GM12878 (cell line): ENCODE results near the gene SHF. TPM values are rescaled to one million over a fixed set of nuclear protein-coding genes. Genes with fewer than 3 reads are reported as not detected.

Experiments
- ATAC-seq: fragments of 200-7000 bp; cut with Tn5 transposase; 3 replicates; pipeline ENCODE4 v1.9.1; 2020; ENCODE audit warnings: mild to moderate bottlenecking, moderate library complexity
- BruUV-seq: library from RNA; stranded (reverse); fragments of 400-500 nt; replicated peaks from 2 replicates; lab custom pipeline; 2021; lab: Mats Ljungman, UMichigan
- CTCF ChIA-PET: fragments of 300-600 bp; sonication (Branson Sonifier 250); formaldehyde crosslinking; extraction: SDS; loops from one replicate; lab custom pipeline; 2021; ENCODE audit warnings: inconsistent platforms; lab: Yijun Ruan, JAX
- POLR2A ChIA-PET: fragments of 350-600 bp; formaldehyde crosslinking; extraction: SDS; loops from one replicate; lab custom pipeline; 2021; ENCODE audit warnings: inconsistent platforms; lab: Charles Lee
- RAD21 ChIA-PET: fragments of 300-600 bp; sonication (Branson Sonifier 250); formaldehyde crosslinking; loops from one replicate; lab custom pipeline; 2023; ENCODE audit warnings: antibody characterized with exemption; ENCODE audit not compliant: unreplicated experiment; lab: Charles Lee
- SMC1A ChIA-PET: fragments of 300-600 bp; sonication (Branson Sonifier 250); formaldehyde crosslinking; loops from one replicate; lab custom pipeline; 2023; ENCODE audit not compliant: unreplicated experiment, uncharacterized antibody; lab: Charles Lee
- DNase-seq: peaks from one replicate; pipeline ENCODE4 v3.0.0-alpha.2; 2011; ENCODE audit warnings: low read depth, low spot score
- FAIRE-seq: peaks from 3 replicates; lab custom pipeline; 2011; peaks lifted over from hg19 to GRCh38; lab: Jason Lieb, UNC
- H2AFZ ChIP-seq: 2 replicates; pipeline ENCODE4 v1.6.0; 2011; ENCODE audit warnings: low read depth, low read length, control low read depth; ENCODE audit not compliant: control insufficient read depth
- H3K27ac ChIP-seq: 2 replicates; pipeline ENCODE4 v1.5.1; 2011; ENCODE audit warnings: control low read depth; ENCODE audit not compliant: control insufficient read depth, insufficient read depth
- H3K27me3 ChIP-seq, 2 experiments: replicated peaks in 1 of 2; 2 replicates each; pipeline versions ENCODE4 v1.6.0 to v1.6.1; 2011; ENCODE audit warnings: low read length in 1 of 2; ENCODE audit not compliant: control insufficient read depth in 2 of 2, insufficient read depth in 2 of 2
- H3K36me3 ChIP-seq, 2 experiments: 2 replicates each; pipeline ENCODE4 v1.5.1; 2011; ENCODE audit warnings: low read length in 1 of 2; ENCODE audit not compliant: control insufficient read depth in 2 of 2, insufficient read depth in 2 of 2
- H3K4me1 ChIP-seq: 2 replicates; pipeline ENCODE4 v1.6.1; 2011; ENCODE audit warnings: mild to moderate bottlenecking, low read length, moderate library complexity, mixed read lengths; ENCODE audit not compliant: control insufficient read depth, insufficient read depth
- H3K4me2 ChIP-seq: 2 replicates; pipeline ENCODE4 v1.6.0; 2011; ENCODE audit warnings: control low read depth; ENCODE audit not compliant: control insufficient read depth, insufficient read depth
- H3K4me3 ChIP-seq: fragments of 200-600 bp; sonication (generic); 2 replicates; pipeline ENCODE4 v1.5.1; 2016
- H3K79me2 ChIP-seq: 2 replicates; pipeline ENCODE4 v1.6.0; 2011; ENCODE audit warnings: low read length; ENCODE audit not compliant: control insufficient read depth, insufficient read depth
- H3K9ac ChIP-seq: 2 replicates; pipeline ENCODE4 v1.8.0; 2011; ENCODE audit warnings: low read length, control low read depth, mixed read lengths; ENCODE audit not compliant: control insufficient read depth, insufficient read depth
- H3K9me3 ChIP-seq: replicated peaks from 3 replicates; pipeline ENCODE4 v1.5.1; 2011; ENCODE audit warnings: mild to moderate bottlenecking, low read length; ENCODE audit not compliant: control insufficient read depth, insufficient read depth
- H4K20me1 ChIP-seq: 2 replicates; pipeline ENCODE4 v1.6.0; 2011; ENCODE audit not compliant: control insufficient read depth, insufficient read depth
- EED ChIP-seq: sonication (generic); IDR thresholded peaks from 2 replicates; pipeline ENCODE4 v1.6.1; 2016; ENCODE audit warnings: antibody characterized with exemption, low read depth
- IKZF2 ChIP-seq, 2 experiments: fragments of 450-650 bp; IDR thresholded peaks; 2 replicates each; pipeline ENCODE4 v1.6.1; 2017; ENCODE audit warnings: mild to moderate bottlenecking in 2 of 2, moderate library complexity in 2 of 2
- IRF4 ChIP-seq: IDR thresholded peaks from 2 replicates; pipeline ENCODE4 v1.6.1; 2011; ENCODE audit warnings: low read depth, low read length
- MEF2A ChIP-seq: IDR thresholded peaks from 2 replicates; pipeline ENCODE4 v1.6.1; 2011; ENCODE audit warnings: low read depth, mild to moderate bottlenecking, low read length, moderate library complexity; ENCODE audit not compliant: insufficient read depth
- NR2C1 ChIP-seq: fragments of 450-650 bp; IDR thresholded peaks from 2 replicates; pipeline ENCODE4 v1.6.1; 2017; ENCODE audit warnings: antibody characterized with exemption, mild to moderate bottlenecking, moderate library complexity
- NR2F1 ChIP-seq: fragments of 450-650 bp; conservative IDR thresholded peaks from 2 replicates; pipeline ENCODE4 v1.6.1; 2017; ENCODE audit warnings: mild to moderate bottlenecking
- SIX5 ChIP-seq: IDR thresholded peaks from 2 replicates; pipeline ENCODE4 v1.6.1; 2011; ENCODE audit warnings: mild to moderate bottlenecking, low read depth, low read length, moderate library complexity; ENCODE audit not compliant: severe bottlenecking
- SMARCA5 ChIP-seq: fragments of 450-650 bp; IDR thresholded peaks from 2 replicates; pipeline ENCODE4 v1.6.1; 2017; ENCODE audit warnings: mild to moderate bottlenecking
- SUPT20H ChIP-seq: IDR thresholded peaks from 2 replicates; pipeline ENCODE4 v1.6.1; 2011; ENCODE audit warnings: low read depth, mild to moderate bottlenecking, low read length, moderate library complexity, borderline replicate concordance; ENCODE audit not compliant: control insufficient read depth
- TCF12 ChIP-seq: IDR thresholded peaks from 2 replicates; pipeline ENCODE4 v1.6.1; 2011; ENCODE audit warnings: low read depth, mild to moderate bottlenecking, low read length
- WGBS: methylation state at CpG from one replicate; pipeline ENCODE4 v1.1.6; 2016; ENCODE audit warnings: low lambda C conversion rate; ENCODE audit not compliant: insufficient replicate concordance, insufficient coverage; ENCODE audit errors: missing lambda C conversion rate; 5-methylcytosine and 5-hydroxymethylcytosine counted together
- in situ Hi-C: fragments of 300-500 bp; cut with MboI; formaldehyde crosslinking; loops from 9 replicates; pipeline ENCODE4 v1.14.3; 2018; ENCODE audit warnings: mixed read lengths
- intact Hi-C: fragments of 100-400 bp; cut with micrococcal nuclease; formaldehyde crosslinking; loops from one replicate; pipeline ENCODE4 v1.14.2; 2022; ENCODE audit not compliant: unreplicated experiment
- polyA plus RNA-seq, 11 experiments: library from polyadenylated mRNA; depleted of rRNA in 4 of 11; unstranded in 6 of 11; stranded (reverse) in 5 of 11; fragments of >200 nt; fragmentation: Nextera tagmentation in 4 of 11; fragmentation: Illumina TruSeq in 1 of 11; extraction: Ambion mirVana in 4 of 11; extraction: Trizol in 1 of 11; gene quantifications; 1 replicate in 1 of 11; 2 replicates in 10 of 11; pipeline versions ENCODE4 v1.2.1 to v1.2.3, GENCODE V29; 2011 to 2016; ENCODE audit warnings: inconsistent platforms in 2 of 11, missing spikeins in 2 of 11, low read depth in 1 of 11
- total RNA-seq, 4 experiments: library from RNA; depleted of rRNA in 3 of 4; stranded (reverse); fragments of >200 nt in 3 of 4; fragmentation: Illumina TruSeq in 1 of 4; extraction: Trizol in 1 of 4; gene quantifications; 2 replicates each; pipeline versions ENCODE4 v1.2.1 to v1.2.3, GENCODE V29; 2013 to 2021
- TF ChIP-seq, protein P1 (sequence below): IDR thresholded peaks from 2 replicates; pipeline ENCODE4 v1.6.1; 2012; ENCODE audit warnings: improper control_type of control experiment, low read depth, low read length; ENCODE audit not compliant: insufficient replicate concordance
- TF ChIP-seq, protein P2 (sequence below): fragments of 450-650 bp; IDR thresholded peaks from 2 replicates; pipeline ENCODE4 v1.6.1; 2017; ENCODE audit warnings: low read depth, mild to moderate bottlenecking, moderate library complexity
- TF ChIP-seq, protein P3 (sequence below): IDR thresholded peaks from 2 replicates; pipeline ENCODE4 v1.6.1; 2012; ENCODE audit warnings: low read depth, low read length, improper control_type of control experiment
- TF ChIP-seq, protein P4 (sequence below): fragments of 450-650 bp; IDR thresholded peaks from 2 replicates; pipeline ENCODE4 v1.6.1; 2017; ENCODE audit warnings: antibody characterized with exemption, mild to moderate bottlenecking, moderate library complexity

SHF gene
- total and polyA plus RNA-seq, 10 of the 15 experiments (the other 5 are each of a cell fraction or from before 2014, with no cell fraction given), result 0.04 to 5.7 (median 1.0) TPM; not detected in 1

DNA sequence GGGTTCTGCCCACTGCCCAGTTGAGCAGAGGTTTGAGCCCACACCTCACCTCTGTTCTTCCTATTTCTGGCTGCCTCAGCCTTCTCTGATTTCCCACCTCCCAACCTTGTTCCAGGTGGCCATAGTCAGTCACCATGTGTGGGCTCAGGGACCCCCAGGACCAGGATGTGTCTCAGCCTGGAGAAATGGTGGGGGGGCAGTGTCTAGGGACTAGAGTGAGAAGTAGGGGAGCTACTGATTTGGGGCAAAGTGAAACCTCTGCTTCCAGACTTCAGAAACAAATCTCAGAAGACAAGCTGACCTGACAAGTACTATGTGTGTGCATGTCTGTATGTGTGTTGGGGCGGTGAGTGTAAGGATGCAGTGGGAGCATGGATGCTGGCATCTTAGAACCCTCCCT lies 22.9 kb downstream of the SHF start:
- ATAC-seq, result no peak
- Histone ChIP-seq H2AFZ (no peak overlapping the region), H3K27me3 (no peaks in the 10 kb centered on the region), H3K9ac (no peak overlapping the region), H3K79me2 (peaks cover 4% of the 10 kb centered on the region), H3K36me3 (no peaks in the 10 kb centered on the region), H3K27ac (no peak overlapping the region), H3K4me3 (no peak overlapping the region), H3K4me1 (peaks cover 11% of the 10 kb centered on the region), H4K20me1 (no peaks in the 10 kb centered on the region), H3K9me3 (no peaks in the 10 kb centered on the region), H3K4me2 (no peak overlapping the region)
- ChIA-PET RAD21 (interaction anchor here (0.9 to 6.6 kb wide), 7 partner anchors 15 to 449 kb away, joined by 3 to 104 read pairs (median 5); no protein-coding TSS in a partner anchor), POLR2A (interaction anchor here (2.3 kb wide), 1 partner anchor 35 kb away, joined by 7 read pairs; no protein-coding TSS in a partner anchor), CTCF (interaction anchor here (1.1 to 16.3 kb wide), 10 partner anchors 17 to 449 kb away, joined by 4 to 253 read pairs (median 24); partner anchors contain the start of gene SHF), SMC1A (interaction anchor here (0.6 to 9.7 kb wide), 11 partner anchors 15 to 457 kb away, joined by 3 to 159 read pairs (median 3); a partner anchor contains a TSS)
- intact Hi-C loops (loop anchor here (2.0 kb wide), 1 partner anchor 234 kb away; no protein-coding TSS in a partner anchor), in situ Hi-C loops (loop anchor here (5.0 kb wide), 1 partner anchor 107 kb away; no protein-coding TSS in a partner anchor)
- no peak for DNase-seq
- no TSS peak for BruUV-seq
- FAIRE-seq, result no peak
- 100% methylated on average over 1 of the region's 1 CpG for WGBS
- TF ChIP-seq SIX5, result no peak
- TF ChIP-seq, protein P1, sequence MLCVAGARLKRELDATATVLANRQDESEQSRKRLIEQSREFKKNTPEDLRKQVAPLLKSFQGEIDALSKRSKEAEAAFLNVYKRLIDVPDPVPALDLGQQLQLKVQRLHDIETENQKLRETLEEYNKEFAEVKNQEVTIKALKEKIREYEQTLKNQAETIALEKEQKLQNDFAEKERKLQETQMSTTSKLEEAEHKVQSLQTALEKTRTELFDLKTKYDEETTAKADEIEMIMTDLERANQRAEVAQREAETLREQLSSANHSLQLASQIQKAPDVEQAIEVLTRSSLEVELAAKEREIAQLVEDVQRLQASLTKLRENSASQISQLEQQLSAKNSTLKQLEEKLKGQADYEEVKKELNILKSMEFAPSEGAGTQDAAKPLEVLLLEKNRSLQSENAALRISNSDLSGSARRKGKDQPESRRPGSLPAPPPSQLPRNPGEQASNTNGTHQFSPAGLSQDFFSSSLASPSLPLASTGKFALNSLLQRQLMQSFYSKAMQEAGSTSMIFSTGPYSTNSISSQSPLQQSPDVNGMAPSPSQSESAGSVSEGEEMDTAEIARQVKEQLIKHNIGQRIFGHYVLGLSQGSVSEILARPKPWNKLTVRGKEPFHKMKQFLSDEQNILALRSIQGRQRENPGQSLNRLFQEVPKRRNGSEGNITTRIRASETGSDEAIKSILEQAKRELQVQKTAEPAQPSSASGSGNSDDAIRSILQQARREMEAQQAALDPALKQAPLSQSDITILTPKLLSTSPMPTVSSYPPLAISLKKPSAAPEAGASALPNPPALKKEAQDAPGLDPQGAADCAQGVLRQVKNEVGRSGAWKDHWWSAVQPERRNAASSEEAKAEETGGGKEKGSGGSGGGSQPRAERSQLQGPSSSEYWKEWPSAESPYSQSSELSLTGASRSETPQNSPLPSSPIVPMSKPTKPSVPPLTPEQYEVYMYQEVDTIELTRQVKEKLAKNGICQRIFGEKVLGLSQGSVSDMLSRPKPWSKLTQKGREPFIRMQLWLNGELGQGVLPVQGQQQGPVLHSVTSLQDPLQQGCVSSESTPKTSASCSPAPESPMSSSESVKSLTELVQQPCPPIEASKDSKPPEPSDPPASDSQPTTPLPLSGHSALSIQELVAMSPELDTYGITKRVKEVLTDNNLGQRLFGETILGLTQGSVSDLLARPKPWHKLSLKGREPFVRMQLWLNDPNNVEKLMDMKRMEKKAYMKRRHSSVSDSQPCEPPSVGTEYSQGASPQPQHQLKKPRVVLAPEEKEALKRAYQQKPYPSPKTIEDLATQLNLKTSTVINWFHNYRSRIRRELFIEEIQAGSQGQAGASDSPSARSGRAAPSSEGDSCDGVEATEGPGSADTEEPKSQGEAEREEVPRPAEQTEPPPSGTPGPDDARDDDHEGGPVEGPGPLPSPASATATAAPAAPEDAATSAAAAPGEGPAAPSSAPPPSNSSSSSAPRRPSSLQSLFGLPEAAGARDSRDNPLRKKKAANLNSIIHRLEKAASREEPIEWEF, result no peak
- no peak for TF ChIP-seq TCF12
- TF ChIP-seq NR2F1, result no peak
- TF ChIP-seq, protein P2, sequence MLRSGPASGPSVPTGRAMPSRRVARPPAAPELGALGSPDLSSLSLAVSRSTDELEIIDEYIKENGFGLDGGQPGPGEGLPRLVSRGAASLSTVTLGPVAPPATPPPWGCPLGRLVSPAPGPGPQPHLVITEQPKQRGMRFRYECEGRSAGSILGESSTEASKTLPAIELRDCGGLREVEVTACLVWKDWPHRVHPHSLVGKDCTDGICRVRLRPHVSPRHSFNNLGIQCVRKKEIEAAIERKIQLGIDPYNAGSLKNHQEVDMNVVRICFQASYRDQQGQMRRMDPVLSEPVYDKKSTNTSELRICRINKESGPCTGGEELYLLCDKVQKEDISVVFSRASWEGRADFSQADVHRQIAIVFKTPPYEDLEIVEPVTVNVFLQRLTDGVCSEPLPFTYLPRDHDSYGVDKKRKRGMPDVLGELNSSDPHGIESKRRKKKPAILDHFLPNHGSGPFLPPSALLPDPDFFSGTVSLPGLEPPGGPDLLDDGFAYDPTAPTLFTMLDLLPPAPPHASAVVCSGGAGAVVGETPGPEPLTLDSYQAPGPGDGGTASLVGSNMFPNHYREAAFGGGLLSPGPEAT, result no peak
- TF ChIP-seq MEF2A, result no peak
- TF ChIP-seq SUPT20H, result no peak
- no peak for TF ChIP-seq EED
- TF ChIP-seq, protein P3, sequence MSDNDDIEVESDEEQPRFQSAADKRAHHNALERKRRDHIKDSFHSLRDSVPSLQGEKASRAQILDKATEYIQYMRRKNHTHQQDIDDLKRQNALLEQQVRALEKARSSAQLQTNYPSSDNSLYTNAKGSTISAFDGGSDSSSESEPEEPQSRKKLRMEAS, result no peak
- no peak for TF ChIP-seq SMARCA5
- no peak for TF ChIP-seq IRF4
- TF ChIP-seq, protein P4, sequence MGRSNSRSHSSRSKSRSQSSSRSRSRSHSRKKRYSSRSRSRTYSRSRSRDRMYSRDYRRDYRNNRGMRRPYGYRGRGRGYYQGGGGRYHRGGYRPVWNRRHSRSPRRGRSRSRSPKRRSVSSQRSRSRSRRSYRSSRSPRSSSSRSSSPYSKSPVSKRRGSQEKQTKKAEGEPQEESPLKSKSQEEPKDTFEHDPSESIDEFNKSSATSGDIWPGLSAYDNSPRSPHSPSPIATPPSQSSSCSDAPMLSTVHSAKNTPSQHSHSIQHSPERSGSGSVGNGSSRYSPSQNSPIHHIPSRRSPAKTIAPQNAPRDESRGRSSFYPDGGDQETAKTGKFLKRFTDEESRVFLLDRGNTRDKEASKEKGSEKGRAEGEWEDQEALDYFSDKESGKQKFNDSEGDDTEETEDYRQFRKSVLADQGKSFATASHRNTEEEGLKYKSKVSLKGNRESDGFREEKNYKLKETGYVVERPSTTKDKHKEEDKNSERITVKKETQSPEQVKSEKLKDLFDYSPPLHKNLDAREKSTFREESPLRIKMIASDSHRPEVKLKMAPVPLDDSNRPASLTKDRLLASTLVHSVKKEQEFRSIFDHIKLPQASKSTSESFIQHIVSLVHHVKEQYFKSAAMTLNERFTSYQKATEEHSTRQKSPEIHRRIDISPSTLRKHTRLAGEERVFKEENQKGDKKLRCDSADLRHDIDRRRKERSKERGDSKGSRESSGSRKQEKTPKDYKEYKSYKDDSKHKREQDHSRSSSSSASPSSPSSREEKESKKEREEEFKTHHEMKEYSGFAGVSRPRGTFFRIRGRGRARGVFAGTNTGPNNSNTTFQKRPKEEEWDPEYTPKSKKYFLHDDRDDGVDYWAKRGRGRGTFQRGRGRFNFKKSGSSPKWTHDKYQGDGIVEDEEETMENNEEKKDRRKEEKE, result no peak
- no peak for TF ChIP-seq IKZF2 (IDR thresholded peaks at IDR 0.05)
- no peak for TF ChIP-seq NR2C1
